ENCODE data around the gene FOS.
A peak's percentile ranks its signal among the peaks of the same experiment; 100 is the strongest.
"Not testable (repeated sequence)": the region's sequence is repeated elsewhere in the genome, so short reads cannot be mapped to it uniquely, and the experiment has no call there.

The FOS gene

DNA sequence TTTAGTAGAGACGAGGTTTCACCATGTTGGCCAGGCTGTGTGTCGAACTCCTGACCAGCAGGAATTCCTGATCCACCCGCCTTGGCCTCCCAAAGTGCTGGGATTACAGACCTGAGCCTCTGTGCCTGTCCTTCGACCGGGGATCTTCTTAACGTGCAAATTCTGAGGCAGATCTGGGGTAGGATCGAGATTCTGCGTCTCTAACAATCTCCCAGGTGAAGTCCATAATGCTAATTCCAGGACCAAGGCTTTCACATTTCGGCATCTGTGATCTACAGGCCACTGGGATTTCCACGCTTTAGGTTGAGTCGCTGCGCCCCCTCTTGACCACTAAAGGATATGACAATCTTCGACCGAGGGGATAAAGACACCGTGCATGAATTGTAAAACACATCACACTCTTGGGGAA, 24.8 kb downstream of the FOS start:
- peak; percentile 84 for ATAC-seq
- TF ChIP-seq PPARA (CRISPR knock-in tag; IDR thresholded peaks at IDR 0.05; ENCODE audit: borderline replicate concordance) (no peak), TSHZ2 (CRISPR knock-in tag; IDR thresholded peaks at IDR 0.05) (no peak), SNAI2 (CRISPR knock-in tag; IDR thresholded peaks at IDR 0.05) (no peak), TCF4 (CRISPR knock-in tag; IDR thresholded peaks at IDR 0.05; ENCODE audit: borderline replicate concordance) (no peak), ZC3H10 (CRISPR knock-in tag; IDR thresholded peaks at IDR 0.05) (no peak), CSRNP3 (CRISPR knock-in tag; IDR thresholded peaks at IDR 0.05) (no peak), ZNF565 (CRISPR knock-in tag; conservative IDR thresholded peaks at IDR 0.05; ENCODE audit: low read depth) (no peak), TOX (CRISPR knock-in tag; IDR thresholded peaks at IDR 0.05; ENCODE audit: borderline replicate concordance) (no peak), ARNTL (CRISPR knock-in tag; IDR thresholded peaks at IDR 0.05; ENCODE audit: borderline replicate concordance, low read depth) (no peak), CSDC2 (CRISPR knock-in tag; IDR thresholded peaks at IDR 0.05) (no peak), ZNF70 (CRISPR knock-in tag; IDR thresholded peaks at IDR 0.05) (no peak), ZFP30 (CRISPR knock-in tag; IDR thresholded peaks at IDR 0.05) (no peak), ISL1 (CRISPR knock-in tag; IDR thresholded peaks at IDR 0.05) (no peak), ESRRG (CRISPR knock-in tag; IDR thresholded peaks at IDR 0.05) (no peak), OSR1 (CRISPR knock-in tag; IDR thresholded peaks at IDR 0.05) (no peak), ZFP3 (CRISPR knock-in tag; IDR thresholded peaks at IDR 0.05) (no peak), GLIS3 (CRISPR knock-in tag; IDR thresholded peaks at IDR 0.05) (no peak), RARB (CRISPR knock-in tag; IDR thresholded peaks at IDR 0.05) (no peak), ZNF8 (CRISPR knock-in tag; IDR thresholded peaks at IDR 0.05) (no peak)
- TF ChIP-seq, protein P1, sequence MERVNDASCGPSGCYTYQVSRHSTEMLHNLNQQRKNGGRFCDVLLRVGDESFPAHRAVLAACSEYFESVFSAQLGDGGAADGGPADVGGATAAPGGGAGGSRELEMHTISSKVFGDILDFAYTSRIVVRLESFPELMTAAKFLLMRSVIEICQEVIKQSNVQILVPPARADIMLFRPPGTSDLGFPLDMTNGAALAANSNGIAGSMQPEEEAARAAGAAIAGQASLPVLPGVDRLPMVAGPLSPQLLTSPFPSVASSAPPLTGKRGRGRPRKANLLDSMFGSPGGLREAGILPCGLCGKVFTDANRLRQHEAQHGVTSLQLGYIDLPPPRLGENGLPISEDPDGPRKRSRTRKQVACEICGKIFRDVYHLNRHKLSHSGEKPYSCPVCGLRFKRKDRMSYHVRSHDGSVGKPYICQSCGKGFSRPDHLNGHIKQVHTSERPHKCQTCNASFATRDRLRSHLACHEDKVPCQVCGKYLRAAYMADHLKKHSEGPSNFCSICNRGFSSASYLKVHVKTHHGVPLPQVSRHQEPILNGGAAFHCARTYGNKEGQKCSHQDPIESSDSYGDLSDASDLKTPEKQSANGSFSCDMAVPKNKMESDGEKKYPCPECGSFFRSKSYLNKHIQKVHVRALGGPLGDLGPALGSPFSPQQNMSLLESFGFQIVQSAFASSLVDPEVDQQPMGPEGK (CRISPR knock-in tag; IDR thresholded peaks at IDR 0.05; ENCODE audit: borderline replicate concordance): no peak

DNA sequence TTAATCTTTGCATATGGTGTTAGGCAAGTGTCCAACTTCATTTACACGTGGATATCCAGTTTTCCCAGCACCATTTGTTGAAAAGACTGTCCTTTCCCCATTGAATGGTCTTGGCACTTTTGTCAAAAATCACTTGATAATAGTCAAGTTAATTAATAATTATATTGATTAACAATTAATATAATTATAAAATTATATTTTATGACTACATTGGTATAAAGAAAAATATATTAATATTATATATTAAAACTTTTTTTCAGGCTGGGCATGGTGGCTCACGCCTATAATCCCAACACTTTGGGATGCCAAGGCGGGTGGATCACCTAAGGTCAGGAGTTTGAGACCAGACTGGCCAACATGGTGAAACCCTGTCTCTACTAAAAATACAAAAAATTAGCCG, 27.8 kb downstream of the FOS start:
- not testable (repeated sequence) for ATAC-seq

- TF ChIP-seq ARNTL (CRISPR knock-in tag; IDR thresholded peaks at IDR 0.05; ENCODE audit: borderline replicate concordance, low read depth) (no peak), BACH2 (CRISPR knock-in tag; IDR thresholded peaks at IDR 0.05; ENCODE audit: borderline replicate concordance) (no peak)
- peak; percentile 46 for ATAC-seq
Measured at GRCh38 chr14:75306927-75307699, 28.5 kb downstream of the FOS start.

GRCh38 chr14:75307700-75308379, 29.2 kb downstream of the FOS start:
- TF ChIP-seq BACH2 (CRISPR knock-in tag; IDR thresholded peaks at IDR 0.05; ENCODE audit: borderline replicate concordance): no peak
- TF ChIP-seq RARB (CRISPR knock-in tag; IDR thresholded peaks at IDR 0.05): no peak
- TF ChIP-seq OSR1 (CRISPR knock-in tag; IDR thresholded peaks at IDR 0.05): no peak
- no peak for TF ChIP-seq TCF4 (CRISPR knock-in tag; IDR thresholded peaks at IDR 0.05; ENCODE audit: borderline replicate concordance)
- no peak for TF ChIP-seq ARNTL (CRISPR knock-in tag; IDR thresholded peaks at IDR 0.05; ENCODE audit: borderline replicate concordance, low read depth)
- TF ChIP-seq ZNF8 (CRISPR knock-in tag; IDR thresholded peaks at IDR 0.05): no peak
- TF ChIP-seq ZFP3 (CRISPR knock-in tag; IDR thresholded peaks at IDR 0.05): no peak
- no peak for TF ChIP-seq POU6F1 (CRISPR knock-in tag; IDR thresholded peaks at IDR 0.05; ENCODE audit: borderline replicate concordance, low read depth)
- no peak for TF ChIP-seq TSHZ2 (CRISPR knock-in tag; IDR thresholded peaks at IDR 0.05)
- no peak for TF ChIP-seq GLIS3 (CRISPR knock-in tag; IDR thresholded peaks at IDR 0.05)
- TF ChIP-seq ZFP30 (CRISPR knock-in tag; IDR thresholded peaks at IDR 0.05): no peak
- peak; percentile 87 for ATAC-seq

DNA sequence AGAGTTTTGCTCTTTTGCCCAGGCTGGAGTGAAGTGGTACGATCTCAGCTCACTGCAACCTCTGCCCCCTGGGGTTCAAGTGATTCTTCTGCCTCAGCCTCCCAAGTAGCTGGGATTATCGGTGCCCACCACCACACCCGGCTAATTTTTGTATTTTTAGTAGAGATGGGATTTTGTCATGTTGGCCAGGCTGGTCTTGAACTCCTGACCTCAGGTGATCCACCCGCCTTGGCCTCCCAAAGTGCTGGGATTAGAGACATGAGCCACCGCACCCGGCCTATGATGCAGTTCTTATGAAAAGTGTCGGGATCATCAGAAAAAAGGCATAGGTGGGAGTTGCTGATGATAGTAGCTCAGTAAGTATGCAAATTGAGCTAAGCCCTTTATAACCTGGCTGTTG, 30.4 kb downstream of the FOS start:
- not testable (repeated sequence) for ATAC-seq

GRCh38 chr14:75309561-75309960, 30.9 kb downstream of the FOS start:
- ATAC-seq: not testable (repeated sequence)

Measured in SK-N-SH treated with all-trans-retinoic acid at 6 μM for 48 hours (cell line).